Hepatic stellate cell (primary cell): Measurements from ENCODE around the gene AUTS2.
"Not testable (repeated sequence)": the region's sequence is repeated elsewhere in the genome, so short reads cannot be mapped to it uniquely, and the experiment has no call there.

Experiments used
- DNase-seq: peaks from one replicate; pipeline ENCODE4 v3.0.0; 2011; ENCODE audit warnings: low spot score

AUTS2 gene

DNA sequence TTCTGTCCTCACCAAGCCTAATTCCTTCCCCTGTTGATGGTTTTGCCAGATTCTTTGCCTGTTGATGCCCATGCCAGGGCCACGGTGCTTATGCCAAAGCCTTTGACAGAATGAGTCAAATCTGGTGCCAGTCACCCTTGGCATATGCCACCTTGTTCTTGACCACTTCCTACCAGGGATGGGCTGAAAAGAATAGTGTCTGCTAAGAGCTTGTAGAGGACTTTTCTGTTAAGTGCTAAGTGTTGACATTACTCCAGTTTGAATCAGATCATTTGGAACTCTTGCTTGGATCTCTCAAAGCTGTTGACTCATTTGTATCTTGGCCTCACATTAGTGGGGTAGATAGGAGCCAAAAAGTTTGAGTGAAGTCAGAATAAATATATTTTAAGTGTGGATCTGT is 661.2 kb downstream of the AUTS2 start:
- DNase-seq: no peak

DNA sequence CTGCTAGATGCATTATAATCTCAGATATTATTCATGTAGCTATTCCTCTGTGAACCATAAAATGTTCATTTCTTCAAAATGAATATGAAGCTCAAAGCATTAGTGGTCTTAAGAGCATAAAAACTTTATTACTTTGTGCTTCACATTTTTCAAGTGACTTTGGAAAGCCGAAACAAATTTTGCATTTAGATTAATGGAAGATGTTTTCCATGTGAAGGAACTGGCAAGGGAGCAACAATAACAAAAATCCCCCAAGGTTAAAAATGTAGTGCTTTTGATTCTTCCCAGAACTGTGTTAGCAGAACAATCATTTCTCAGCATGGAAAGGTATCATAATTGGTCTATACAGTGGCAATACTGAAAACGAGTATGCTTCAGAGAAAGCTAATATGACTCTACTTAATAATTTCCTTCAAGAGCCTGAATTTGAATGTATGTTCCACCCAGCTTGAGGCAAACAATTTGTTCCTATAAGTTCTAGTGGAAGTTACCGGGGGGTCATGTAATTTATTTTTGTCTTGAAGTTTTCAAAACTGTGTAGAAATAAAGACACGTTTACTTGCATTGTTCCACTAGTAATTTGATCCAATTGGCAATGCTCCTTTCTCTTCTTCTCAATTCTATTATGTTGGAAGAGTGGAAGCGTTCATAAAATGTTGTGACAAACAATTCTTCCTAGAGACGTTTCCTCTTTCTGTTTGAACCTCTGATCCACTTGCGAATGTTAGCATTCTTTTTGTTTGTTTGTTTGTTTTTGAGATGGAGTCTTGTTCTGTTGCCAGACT is 665.4 kb downstream of the AUTS2 start:
- DNase-seq: no peak

DNA sequence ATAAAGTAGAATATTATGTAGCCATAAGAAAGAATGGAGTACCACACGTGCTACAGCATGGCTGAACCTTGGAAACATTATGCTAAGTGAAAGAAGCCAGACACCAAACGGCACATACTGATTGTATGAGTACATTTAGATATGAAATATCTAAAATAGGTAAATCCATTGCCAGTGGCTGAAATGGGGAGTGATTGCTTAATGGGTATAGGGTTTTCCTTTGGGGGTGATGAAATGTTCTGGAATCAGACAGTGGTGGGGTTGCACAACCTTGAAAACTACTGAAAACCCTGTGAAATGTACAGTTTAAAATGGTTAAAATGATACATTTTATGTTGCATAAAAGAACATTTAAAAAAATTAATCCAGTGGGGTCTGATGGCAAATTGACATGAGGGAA is 667.9 kb downstream of the AUTS2 start:
- DNase-seq: no peak

DNA sequence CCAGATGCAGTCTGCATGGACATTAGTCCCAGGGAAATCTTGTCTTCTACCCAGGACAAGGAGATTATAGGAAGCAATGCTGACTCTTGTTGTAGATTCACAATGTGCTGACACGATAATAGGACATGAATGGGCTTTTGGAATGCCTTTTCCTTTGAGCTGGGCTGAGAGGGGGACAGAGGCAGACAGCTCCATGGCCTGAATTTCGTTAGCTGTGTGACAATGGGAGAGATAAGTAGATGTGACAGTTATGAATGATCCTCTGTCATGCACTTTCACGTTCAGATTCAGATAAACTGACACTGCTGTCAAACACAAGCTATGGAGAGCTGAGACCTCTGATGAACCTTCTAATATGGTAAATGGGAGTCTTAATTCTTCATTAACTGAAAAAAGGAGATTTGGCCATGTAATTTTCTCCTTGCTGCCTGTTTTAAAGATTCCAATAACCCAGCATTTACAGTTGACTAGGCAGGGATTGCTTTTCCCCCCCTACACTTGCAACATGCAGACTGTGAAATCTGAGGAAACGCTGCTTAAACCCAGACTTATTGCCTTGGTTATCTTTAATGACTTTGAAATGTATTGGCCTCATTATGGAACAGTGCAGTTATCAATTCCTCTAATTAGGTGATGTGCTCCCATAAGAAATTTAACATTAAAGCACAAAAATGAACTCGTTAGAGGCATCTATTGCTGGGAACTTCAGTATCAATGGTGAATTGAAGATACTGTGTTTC is 669.3 kb downstream of the AUTS2 start:
- no peak for DNase-seq

DNA sequence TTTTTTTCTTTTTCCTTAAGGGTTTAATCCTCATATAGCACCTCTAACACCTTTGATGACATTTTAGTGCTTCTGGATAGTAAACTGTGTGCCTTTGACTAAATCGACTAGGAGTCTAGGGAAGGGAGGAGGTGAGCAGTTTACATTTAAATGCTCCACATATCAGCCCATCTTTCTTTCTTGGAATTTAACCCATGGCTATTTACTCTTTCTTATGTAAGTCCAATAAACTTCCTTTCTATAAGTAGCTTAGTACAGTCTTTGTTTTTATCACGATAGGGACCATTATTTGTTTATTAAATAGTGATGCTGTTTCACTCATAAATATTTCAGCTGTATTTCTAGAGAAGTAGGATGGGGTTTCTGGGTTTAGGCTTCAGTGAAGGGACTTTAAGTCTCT is 669.9 kb downstream of the AUTS2 start:
- DNase-seq: no peak

DNA sequence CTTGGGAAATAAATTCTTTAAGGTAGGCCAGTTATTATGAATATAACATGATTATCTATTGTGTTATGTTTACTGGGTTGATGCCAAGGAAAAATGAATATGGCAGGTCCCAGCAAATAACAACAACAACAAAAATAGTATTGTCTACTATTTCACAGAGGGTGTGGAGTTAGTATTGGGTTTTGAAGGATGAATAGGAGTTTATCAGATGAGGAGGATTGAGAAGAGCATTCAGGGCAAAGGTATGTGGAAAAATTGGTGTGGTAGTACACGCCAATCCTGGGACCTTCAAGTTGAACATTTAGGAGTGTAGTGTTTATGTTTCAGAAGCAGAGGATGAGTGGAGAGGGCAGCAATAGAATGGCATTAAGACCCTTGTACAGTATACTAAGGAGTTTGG is 671.9 kb downstream of the AUTS2 start:
- DNase-seq: no peak

DNA sequence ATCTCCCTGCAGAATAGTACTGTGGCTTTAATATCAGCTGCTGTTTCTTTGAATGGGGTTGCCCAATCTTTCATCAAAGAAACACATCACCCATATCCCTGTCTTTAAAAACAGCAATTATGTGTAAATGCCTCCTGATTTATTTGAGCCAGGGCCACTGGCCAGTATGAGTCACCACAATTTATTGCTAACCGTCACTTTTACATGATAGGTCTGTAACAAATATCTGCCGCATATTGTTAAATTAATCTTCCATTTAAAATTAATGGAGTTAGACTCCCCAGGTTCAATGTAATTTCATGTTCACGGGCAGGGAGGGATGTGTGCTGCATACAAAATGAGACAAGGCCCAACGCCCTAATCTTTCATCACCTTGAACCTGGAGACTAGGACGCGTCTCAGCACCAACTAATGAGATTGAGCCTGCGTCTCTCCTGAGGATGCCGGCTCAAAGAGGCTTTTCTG is 673.4 kb downstream of the AUTS2 start:
- no peak for DNase-seq

DNA sequence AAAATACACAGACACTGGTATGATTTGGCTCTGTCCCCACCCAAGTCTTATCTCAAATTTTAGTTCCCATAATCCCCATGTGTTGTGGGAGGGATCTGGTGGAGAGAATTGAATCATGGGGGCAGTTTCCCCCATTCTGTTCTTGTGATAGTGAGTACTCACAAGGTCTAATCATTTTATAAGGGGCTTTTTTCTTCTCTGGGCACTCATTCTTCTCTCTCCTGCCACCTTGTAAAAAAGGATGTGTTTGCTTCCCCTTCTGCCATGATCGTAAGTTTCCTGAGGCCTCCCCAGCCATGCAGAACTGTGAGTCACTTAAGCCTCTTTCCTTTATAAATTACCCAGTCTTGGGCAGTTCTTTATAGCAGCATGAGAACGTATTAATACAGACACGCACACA is 677.3 kb downstream of the AUTS2 start:
- DNase-seq: not testable (repeated sequence)

DNA sequence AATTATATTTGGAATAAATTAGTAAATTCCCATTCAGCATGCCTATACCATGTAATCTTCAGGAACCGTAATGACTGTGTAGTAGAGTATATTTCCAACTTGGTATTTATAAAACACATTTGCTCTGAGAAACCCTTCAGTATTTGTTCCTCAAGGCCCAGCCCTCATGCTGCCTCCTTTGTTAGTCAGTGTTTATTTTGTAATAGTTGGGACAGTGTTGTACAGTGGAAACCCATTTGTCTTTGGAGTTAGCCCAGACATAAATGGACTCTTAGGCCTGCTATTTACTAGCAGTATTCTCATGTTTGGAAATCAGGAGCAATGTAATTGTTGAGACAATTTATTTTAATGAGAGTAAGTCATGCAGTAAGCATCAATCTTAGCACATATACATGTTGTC is 686.9 kb downstream of the AUTS2 start:
- DNase-seq: no peak

DNA sequence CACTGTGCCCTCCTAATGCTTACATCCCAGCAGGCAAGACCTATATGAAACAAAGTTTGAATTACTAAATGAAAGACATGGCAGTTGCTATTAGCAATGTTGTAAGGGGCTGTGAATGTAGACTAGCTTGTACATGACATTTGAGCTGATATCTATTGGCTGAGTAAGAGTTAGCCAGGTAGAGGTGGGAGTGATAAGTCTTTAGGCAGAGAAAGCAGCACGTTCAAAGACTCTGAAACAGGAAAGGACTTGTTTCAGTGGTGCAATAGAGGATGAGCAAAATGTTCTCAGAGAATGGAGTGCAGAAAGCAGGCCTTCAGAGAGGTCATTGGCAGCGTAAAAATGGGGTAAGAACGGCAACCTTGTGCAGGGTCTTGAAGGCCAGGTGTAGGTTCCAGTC is 687.6 kb downstream of the AUTS2 start:
- DNase-seq: no peak

DNA sequence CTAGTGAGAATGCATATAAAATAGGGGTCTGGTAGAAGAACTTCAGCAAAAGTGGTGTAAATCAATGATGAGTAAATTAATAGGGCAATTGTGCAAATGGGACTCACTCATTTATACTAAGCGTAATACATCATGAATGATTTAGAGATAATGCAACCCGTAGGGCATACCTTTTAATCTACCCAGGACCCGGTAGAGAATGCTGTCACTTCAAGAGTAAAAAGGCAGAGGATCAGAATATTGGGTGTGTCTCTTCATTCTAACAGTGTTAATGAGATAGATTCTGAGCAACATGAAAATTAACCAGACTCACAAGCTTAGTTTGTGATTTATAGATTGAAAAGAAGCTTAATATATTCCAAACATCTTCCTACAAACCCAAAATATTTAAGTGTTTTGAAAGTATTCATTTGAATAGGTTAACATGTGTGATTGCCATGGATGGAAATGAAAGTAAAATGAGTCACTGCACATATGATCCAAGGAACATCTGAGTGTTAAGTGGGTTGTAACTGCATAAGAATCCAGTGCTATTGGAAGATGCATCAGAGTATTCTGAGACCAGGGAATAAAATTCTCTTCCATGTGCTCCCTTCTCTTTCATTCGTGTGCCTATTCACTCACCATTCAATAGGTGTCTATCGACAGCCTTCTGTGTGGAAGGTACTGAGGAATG is 690.6 kb downstream of the AUTS2 start:
- no peak for DNase-seq

DNA sequence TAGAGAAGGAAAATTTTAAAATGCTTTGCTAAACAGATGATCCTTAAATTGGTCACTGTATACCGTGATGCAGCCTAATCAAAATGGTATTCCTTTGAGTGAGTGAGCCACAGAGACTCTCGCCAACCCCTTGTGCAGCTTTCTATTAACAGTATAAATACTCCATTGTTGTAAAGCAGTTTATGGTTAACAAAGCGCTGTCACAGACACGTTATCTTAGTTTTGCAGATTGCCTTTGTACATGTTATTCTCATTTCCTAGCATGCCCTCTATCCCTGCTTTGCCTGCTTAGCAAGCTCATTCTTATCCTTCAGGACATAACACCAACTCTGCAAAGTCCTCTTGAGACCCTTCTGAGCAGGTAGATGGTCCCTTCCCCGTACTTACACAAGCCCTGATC is 694.4 kb downstream of the AUTS2 start:
- no peak for DNase-seq

DNA sequence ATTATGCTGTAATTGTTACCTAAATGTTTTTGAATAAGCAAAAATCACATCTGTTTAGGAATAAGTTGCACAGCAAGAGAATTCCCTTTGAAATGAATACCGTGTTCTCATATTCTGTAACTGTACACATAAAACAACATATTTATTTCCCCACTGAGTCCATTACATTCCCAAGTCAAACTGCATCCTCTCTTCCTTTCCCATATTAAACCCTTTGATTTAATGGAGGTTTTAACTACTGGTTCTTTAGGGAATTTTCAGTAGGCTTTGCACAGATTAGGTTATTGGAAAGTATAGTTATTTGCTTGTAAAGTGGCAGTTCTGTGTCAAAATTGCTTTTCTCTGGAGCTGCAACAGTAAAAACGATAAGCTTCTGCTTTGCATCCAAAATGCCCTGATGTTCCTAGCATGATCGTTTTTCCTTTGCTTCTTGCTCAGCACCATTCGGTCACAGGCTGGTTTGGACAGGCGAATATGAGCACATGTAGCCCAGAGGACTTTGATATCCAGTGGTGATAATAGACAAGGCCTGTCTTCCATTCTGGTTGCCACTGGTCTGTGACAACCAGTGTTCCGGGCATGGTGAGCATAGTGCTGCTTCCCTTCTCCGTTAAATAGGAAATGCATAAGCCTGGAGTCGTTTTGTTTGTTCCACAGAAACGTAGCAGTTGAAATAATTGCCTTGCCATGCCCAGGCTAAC is 696.1 kb downstream of the AUTS2 start:
- DNase-seq: no peak

DNA sequence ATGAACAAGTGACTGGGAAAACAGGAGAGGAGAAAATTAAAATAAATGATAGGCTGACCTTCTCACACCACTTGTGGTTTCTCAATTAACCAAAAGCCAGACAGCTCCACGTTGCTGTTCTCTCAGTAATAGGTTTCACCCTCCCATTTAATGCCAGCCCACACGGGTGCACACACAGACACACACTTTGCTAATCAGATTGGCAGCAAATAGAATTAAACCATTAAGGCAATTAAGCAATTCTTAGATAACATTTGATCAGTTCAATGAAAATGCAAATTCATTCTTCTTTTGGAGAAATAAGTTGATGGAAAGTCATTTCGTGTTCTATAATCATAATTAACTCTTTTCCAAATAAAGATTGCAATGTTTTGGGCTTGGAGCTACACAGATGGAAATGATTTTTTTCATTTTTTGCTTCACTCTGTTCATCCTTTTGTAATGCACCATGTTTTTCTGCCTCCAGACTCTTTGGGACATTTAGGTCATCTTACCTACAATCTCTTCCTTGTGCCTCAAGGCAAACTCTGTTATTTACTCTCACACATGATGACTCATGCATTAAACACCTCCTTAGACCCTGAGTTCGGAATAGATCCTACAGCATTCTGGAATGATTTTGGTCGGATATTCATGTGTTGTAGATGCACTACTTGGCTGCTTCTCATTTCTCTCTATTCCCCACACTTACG is 700.7 kb downstream of the AUTS2 start:
- no peak for DNase-seq

DNA sequence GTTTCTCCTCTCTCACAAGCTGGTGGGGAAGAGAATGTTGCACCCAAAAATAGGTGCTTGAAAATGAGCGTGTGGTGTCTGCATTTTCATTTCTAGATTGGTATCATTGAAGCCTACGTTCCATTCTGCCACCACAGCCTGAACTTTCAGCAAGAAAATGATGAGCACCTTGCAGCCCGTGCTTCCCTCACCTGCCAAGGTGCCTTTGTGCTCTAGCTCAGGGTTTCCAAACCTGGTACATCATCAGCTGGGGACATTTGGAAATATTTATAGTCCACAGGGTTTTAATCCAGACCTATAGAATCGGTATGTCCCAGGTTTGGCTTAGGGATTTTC is 701.2 kb downstream of the AUTS2 start:
- DNase-seq: no peak

DNA sequence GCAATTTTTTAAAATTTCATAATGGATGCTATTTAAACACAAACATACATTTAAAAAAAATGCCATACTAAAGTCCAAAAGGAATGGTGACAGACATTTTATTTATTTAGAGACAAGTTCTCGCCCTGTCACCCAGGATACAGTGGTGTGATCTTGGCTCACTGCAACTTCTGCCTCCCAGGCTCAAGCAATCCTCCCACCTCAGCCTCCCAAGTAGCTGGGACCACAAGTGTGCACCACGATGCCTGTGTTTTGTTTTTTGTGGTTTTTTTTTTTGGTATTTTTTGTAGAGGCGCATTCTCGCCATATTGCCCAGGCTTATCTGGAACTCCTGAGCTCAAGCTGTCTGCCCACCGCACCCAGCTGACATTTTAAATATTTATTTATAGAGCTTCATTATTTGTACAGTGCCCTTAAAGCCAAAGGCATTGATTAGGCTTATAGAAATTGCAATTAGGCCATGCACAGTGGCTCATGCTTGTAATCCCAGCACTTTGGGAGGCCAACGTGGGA is 703.5 kb downstream of the AUTS2 start:
- DNase-seq: no peak

DNA sequence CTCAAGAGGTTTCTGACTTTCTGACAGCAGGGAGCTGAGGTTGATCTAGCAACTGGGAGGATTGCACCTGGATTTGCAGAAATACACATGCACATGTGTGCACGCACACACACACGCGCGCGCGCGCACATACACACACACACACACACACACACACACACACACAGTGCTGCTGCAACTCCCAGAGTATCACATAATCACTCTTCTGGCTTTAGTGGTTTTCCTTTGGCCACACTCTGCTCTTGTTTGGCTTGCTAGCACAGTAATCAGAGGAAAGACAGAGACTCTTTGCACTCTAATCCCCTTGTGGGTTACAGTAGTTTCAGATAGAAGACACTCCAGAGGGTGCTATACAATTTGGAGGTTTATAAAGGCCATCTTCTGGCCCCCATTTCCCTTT is 705.0 kb downstream of the AUTS2 start:
- DNase-seq: no peak

DNA sequence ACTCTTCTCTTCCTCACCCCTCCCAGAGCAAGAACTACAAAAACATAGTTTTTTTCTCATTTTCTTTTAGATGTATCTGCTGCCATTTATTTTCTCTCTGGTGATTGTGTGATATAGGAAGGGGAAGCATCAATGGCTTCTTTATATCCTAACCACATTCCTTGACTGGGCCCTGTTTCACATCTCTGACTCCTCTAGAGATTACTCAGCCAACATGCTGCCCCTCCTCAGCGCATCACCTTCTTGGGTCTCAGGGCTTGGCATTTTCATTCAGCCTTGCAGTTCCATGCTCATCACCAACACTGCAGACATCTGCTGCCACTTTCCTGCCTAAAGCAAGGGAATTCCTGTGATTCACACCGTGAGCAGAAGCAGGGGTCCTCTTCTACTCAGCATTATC is 705.5 kb downstream of the AUTS2 start:
- DNase-seq: no peak

DNA sequence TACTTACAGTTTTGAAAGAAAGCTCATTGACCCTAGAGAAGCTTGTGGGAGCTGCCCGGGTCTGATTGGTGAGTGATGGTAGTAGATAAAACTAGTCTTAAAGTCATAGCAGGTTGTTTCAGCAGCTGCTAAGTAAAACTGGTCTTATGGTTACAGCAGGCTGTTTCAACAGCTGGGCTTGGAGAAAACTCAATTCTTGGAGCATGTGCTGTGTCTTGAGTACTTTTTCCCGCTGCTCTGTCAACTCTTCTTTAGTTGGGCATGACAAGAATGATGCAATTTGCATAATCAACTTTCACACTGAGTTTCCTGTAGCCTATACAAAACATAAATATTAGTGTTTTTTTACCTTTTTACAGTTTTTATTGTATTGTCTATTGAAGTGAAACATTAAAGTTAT is 707.9 kb downstream of the AUTS2 start:
- DNase-seq: no peak

DNA sequence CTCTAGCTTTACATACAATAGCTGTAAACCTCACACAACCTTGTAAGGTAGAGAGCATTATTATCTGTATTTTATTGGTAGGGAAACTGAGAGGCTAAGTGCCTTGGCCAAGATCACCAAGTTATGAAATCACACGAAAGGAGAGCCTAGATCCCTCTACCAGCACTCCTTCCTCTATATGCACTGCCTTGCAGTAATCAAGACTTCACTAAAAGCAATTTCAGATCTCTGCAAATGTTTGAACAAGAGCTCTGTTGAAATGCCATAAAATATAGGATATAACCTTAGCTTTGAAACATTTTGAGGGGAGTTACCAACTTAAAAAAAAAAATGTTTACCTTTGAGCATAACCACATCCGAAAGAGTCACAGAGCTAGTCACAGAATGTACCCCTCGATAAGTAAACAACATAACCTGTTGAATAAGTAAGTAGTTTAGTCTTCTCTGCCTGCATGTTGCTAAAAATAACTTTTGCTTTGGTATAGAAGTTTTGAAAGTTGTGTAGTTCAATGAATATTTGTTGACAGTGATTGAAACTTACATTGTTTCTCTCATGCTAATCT is 709.4 kb downstream of the AUTS2 start:
- no peak for DNase-seq

DNA sequence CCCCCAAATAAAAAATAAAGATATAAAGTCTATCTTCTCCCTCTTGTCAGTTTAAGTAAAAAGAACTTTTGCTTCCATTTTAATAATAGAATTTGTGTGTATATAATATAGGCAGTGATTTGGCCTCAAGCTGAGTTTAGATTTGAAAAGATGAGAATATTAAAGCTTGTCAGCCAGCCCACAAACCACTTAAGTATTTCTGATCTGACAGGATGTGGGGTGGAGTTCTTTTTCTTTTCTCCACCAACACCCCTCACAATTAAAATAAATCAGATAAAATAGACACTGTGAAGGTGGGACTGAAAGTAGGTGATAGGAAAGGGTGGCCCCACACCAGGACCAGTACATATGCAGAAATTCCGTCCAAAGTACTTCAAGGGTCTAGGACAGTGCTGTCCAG is 714.1 kb downstream of the AUTS2 start:
- DNase-seq: no peak
